Left ventricle myocardium inferior (tissue), 1 donor: ENCODE measurements around the gene MACF1. TPM values are rescaled to one million over a fixed set of nuclear protein-coding genes. Genes with fewer than 3 reads are reported as not detected.

Experiments
- DNase-seq: peaks from one replicate; pipeline ENCODE4 v3.0.0-alpha.2; 2020
- H3K27ac ChIP-seq: fragments of 200-600 bp; replicated peaks from 2 replicates; pipeline ENCODE4 v1.8.0; 2021
- H3K27me3 ChIP-seq: fragments of 200-600 bp; 2 replicates; pipeline ENCODE4 v1.8.0; 2021; ENCODE audit warnings: low read depth
- H3K36me3 ChIP-seq: fragments of 200-600 bp; 2 replicates; pipeline ENCODE4 v1.8.0; 2021
- H3K4me1 ChIP-seq: fragments of 200-600 bp; 2 replicates; pipeline ENCODE4 v1.8.0; 2021
- H3K4me3 ChIP-seq: fragments of 200-600 bp; 2 replicates; pipeline ENCODE4 v1.8.0; 2021; ENCODE audit warnings: mild to moderate bottlenecking, moderate library complexity
- H3K9me3 ChIP-seq: fragments of 200-600 bp; replicated peaks from 2 replicates; pipeline ENCODE4 v1.8.0; 2021
- CTCF ChIP-seq: fragments of 200-600 bp; IDR thresholded peaks from 2 replicates; pipeline ENCODE4 v1.8.0; 2021; ENCODE audit warnings: antibody characterized with exemption, mild to moderate bottlenecking, borderline replicate concordance
- intact Hi-C: fragments of 100-400 bp; cut with micrococcal nuclease; formaldehyde crosslinking; loops from one replicate; pipeline ENCODE4 v1.11.0; 2022
- total RNA-seq: library from RNA; stranded (reverse); fragmentation: NEBNext Ultra II Directional; extraction: Animal tissue kit (Norgen Biotek cat#: 25700); gene quantifications from one replicate; pipeline ENCODE4 v1.2.1, GENCODE V29; 2021
- donor health status: DM: no; HTN: yes; CAD: no; lungs with severe emphysema.

Gene MACF1
- total RNA-seq, 1 donor from 2014 or later = 181 TPM

GRCh38 chr1:39415553-39415952 is 211.1 kb downstream of the MACF1 start:
- peaks cover 93% of the 10 kb centered on the region for H3K4me1 ChIP-seq
- H3K36me3 ChIP-seq = no peaks in the 10 kb centered on the region
- DNase-seq = no peak
- intact Hi-C loops = no loop called here
- no peak for TF ChIP-seq CTCF
- H3K27me3 ChIP-seq = no peaks in the 10 kb centered on the region
- H3K27ac ChIP-seq = no peak overlapping the region
- H3K9me3 ChIP-seq = no peaks in the 10 kb centered on the region
- H3K4me3 ChIP-seq = no peak overlapping the region

- intact Hi-C loops = no loop called here
- H3K36me3 ChIP-seq = no peaks in the 10 kb centered on the region
- peaks cover 93% of the 10 kb centered on the region for H3K4me1 ChIP-seq
- no peaks in the 10 kb centered on the region for H3K27me3 ChIP-seq
- no peak overlapping the region for H3K27ac ChIP-seq
- no peaks in the 10 kb centered on the region for H3K9me3 ChIP-seq
- no peak overlapping the region for H3K4me3 ChIP-seq
- no peak for TF ChIP-seq CTCF
- no peak for DNase-seq
Measured at GRCh38 chr1:39416609-39417008, 212.1 kb downstream of the MACF1 start.

- Histone ChIP-seq H3K36me3 (peaks cover 12% of the 10 kb centered on the region), H3K4me3 (no peak overlapping the region), H3K27ac (no peak overlapping the region), H3K4me1 (peaks cover 78% of the 10 kb centered on the region), H3K9me3 (no peaks in the 10 kb centered on the region), H3K27me3 (no peaks in the 10 kb centered on the region)
- no peak for TF ChIP-seq CTCF
- intact Hi-C loops = no loop called here
- DNase-seq = no peak
Measured at GRCh38 chr1:39418236-39418635, 213.7 kb downstream of the MACF1 start.

- DNase-seq = no peak
- H3K9me3 ChIP-seq = no peaks in the 10 kb centered on the region
- H3K27ac ChIP-seq = no peak overlapping the region
- peaks cover 68% of the 10 kb centered on the region for H3K4me1 ChIP-seq
- no peak overlapping the region for H3K4me3 ChIP-seq
- intact Hi-C loops = no loop called here
- H3K36me3 ChIP-seq = peaks cover 32% of the 10 kb centered on the region
- H3K27me3 ChIP-seq = no peaks in the 10 kb centered on the region
- TF ChIP-seq CTCF = no peak
Measured at GRCh38 chr1:39420493-39420892, 216.0 kb downstream of the MACF1 start.

GRCh38 chr1:39422614-39423013 is 218.1 kb downstream of the MACF1 start:
- Histone ChIP-seq H3K36me3 (peaks cover 45% of the 10 kb centered on the region), H3K4me1 (peaks cover 68% of the 10 kb centered on the region), H3K27ac (no peak overlapping the region), H3K27me3 (no peaks in the 10 kb centered on the region), H3K4me3 (no peak overlapping the region), H3K9me3 (no peaks in the 10 kb centered on the region)
- intact Hi-C loops = no loop called here
- TF ChIP-seq CTCF = no peak
- DNase-seq = no peak

GRCh38 chr1:39425151-39425550 is 220.7 kb downstream of the MACF1 start:
- DNase-seq = no peak
- Histone ChIP-seq H3K4me1 (peaks cover 66% of the 10 kb centered on the region), H3K4me3 (no peak overlapping the region), H3K36me3 (peaks cover 70% of the 10 kb centered on the region), H3K27ac (peak overlapping the region; percentile 3), H3K9me3 (no peaks in the 10 kb centered on the region), H3K27me3 (no peaks in the 10 kb centered on the region)
- intact Hi-C loops = no loop called here
- TF ChIP-seq CTCF = no peak
